Measurements from ENCODE around the gene LPP.

The LPP gene

GRCh38 chr3:188524052-188524451, 370.1 kb downstream of the LPP start:
- no peak for DNase-seq (ENCODE audit: low read depth)

DNA sequence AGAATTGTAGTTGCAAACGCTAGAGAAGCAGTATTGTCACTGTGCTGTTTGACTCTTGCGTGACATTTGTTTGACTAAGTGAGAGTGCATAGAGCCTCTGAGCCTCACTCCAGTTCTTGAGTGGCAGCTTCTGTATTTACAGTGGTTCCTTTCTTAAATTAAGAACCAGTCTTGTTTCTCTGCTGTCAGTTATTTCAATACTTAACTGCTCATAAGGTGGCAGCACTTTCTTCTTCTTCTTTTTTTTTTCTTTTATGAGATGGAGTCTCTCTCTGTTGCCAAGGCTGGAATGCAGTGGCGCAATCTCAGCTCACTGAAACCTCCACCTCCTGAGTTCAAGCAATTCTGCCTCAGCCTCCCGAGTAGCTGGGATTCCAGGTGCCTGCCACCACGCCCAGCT, 372.1 kb downstream of the LPP start:
- no peak for DNase-seq (ENCODE audit: low read depth)

- DNase-seq (ENCODE audit: low read depth), result no peak
Observed at GRCh38 chr3:188527389-188527788, 373.4 kb downstream of the LPP start.

- no peak for DNase-seq (ENCODE audit: low read depth)
Observed at GRCh38 chr3:188528396-188528795, 374.4 kb downstream of the LPP start.

DNA sequence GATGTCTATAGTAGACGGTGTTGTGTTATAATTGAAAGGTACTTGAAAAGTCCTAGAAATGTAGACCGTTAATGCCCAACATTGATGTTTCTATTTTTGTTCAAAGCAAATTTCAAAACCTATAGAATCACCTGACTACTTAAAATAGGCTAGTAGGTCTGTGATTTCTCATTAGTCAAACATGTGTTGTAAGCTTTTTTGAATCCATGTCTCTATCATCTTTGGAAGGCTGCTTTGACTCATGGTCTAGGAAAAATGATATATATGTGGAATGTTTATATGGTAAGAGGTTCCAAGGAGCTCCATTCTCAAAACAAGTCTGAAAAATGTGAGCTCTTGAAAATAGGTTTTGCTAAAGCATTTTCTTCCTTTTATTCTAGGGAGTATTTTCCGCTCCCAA, 375.3 kb downstream of the LPP start:
- DNase-seq (ENCODE audit: low read depth), result no peak

DNA sequence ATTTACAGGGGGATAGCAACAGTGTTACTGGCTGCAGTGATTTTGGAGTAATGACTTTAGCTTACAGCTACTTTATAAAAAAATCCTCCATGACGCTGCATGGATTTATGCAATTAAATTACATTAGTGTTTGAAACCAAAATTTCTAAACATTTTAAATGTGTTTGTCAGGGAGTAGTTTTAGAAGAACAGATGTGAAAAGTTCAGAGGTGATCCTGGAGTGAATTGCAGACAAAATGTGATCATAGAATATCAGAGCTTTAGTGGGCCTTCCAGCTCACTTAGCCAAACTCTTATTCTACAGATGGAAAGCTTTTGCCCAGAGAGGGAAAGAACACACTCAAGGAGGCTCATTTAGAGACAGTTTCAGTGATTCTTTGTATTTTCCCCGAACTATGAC, 376.3 kb downstream of the LPP start:
- DNase-seq (ENCODE audit: low read depth), result no peak

DNA sequence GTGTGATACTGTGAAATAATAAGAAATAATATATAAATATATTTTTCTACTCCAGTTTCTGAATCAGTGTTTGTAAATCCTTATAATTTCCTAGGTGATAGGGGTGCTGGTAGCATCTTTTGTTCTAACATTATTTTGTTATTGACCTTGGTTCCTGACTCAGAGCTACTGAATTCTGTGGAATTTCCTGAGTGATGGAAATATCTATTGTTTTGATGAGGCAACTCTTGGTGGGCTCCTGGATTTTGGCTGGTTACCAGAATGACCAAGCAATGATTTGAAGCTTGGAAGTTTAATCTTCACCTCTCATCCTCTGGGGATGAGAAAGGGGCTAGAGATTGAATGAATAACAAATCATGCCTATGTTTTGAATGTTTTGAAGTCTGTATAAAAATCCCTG, 377.3 kb downstream of the LPP start:
- no peak for DNase-seq (ENCODE audit: low read depth)

DNA sequence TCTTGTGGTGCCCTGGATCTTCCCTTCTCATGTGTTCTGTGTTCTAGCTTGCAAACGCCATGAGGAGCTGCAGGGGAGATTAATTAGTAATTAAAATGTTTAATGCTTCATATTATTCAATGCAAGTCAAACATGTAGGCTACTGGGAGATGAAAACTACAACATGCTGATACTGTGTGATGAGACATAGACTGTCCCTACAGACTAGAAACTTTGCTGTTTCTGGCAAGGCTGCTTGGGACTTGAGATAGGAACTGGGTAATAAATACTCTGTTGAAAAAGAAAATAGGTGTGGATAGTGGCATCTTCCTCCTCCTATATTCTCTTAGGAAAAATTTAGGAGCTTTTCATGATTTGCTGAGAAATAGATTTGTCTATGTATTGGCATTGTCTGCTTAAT, 379.2 kb downstream of the LPP start:
- no peak for DNase-seq (ENCODE audit: low read depth)

GRCh38 chr3:188533612-188534357, 379.8 kb downstream of the LPP start:
- no peak for DNase-seq (ENCODE audit: low read depth)

DNA sequence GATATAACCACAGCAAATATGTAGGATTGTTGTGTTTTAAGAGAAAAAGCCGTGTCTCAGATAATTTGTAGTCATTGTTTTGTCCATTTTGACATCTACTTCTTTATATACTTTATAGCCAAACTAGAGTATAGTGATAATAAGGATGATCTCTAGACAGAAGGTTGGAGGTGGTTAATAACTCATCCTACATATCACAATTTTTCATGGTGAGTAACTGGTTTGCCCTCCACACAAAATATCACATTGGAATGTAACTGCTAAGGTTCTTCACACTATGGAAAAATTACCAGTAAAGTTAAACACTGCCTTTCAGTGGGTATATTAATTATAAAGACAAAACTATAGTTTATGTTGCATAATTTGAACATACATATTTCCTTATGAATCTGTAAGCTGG, 380.7 kb downstream of the LPP start:
- no peak for DNase-seq (ENCODE audit: low read depth)

- no peak for DNase-seq (ENCODE audit: low read depth)
Observed at GRCh38 chr3:188537606-188538005, 383.6 kb downstream of the LPP start.

DNA sequence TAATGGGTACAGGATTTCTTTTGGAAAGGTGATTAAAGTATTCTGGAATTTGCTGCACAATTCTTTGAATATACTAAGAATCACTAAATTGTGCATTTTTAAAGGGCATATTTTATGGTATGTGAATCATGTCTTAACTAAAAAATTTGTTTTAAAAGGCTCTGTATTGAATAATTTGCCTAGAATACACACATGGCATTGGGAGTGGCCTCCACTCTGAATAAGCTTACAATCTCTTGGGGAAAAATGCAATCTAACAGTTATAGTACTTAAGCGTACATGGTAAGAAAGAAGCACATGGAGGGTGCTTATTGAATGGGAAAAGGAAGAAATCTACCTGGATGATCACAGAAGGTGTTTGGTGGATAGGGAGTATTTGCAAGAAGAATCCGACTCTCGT, 385.1 kb downstream of the LPP start:
- no peak for DNase-seq (ENCODE audit: low read depth)

GRCh38 chr3:188539631-188540194, 385.8 kb downstream of the LPP start:
- DNase-seq (ENCODE audit: low read depth), result no peak

DNA sequence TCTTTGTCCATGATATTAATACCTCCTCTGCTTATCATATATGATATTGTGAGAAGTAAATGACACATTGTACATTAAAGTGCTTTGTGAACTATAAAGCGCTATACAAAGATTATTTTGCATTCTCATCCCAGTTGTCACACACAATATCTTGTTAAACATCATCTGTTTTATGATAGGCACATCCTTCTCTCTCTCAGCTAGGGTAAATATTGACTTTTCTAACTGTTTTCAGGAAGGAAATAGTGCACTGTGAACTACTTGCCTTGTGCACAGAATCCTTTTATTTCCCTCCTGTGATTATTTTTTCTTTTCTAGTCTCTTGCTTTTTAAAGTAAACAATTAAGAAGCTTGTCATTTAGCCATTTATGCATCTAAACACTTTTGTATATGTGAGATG, 388.2 kb downstream of the LPP start:
- no peak for DNase-seq (ENCODE audit: low read depth)

DNA sequence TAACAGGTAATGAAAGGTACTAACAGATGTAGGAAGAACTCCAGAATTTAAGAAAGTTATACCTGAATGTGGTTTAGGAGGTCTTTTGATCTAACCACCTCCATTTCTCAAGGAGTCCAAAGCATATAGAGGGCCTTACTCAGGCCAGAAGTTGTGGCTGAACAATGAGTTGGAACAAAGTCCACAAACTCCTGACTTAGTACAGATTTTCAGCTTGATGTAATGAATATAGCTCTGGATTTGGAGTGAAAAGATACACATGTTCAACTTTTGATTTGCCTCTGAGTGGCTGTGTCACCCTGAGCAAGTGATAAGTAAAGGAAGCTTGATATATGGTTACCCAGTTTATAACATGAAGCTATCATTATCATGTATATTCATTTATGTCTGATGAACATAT, 390.1 kb downstream of the LPP start:
- no peak for DNase-seq (ENCODE audit: low read depth)

DNA sequence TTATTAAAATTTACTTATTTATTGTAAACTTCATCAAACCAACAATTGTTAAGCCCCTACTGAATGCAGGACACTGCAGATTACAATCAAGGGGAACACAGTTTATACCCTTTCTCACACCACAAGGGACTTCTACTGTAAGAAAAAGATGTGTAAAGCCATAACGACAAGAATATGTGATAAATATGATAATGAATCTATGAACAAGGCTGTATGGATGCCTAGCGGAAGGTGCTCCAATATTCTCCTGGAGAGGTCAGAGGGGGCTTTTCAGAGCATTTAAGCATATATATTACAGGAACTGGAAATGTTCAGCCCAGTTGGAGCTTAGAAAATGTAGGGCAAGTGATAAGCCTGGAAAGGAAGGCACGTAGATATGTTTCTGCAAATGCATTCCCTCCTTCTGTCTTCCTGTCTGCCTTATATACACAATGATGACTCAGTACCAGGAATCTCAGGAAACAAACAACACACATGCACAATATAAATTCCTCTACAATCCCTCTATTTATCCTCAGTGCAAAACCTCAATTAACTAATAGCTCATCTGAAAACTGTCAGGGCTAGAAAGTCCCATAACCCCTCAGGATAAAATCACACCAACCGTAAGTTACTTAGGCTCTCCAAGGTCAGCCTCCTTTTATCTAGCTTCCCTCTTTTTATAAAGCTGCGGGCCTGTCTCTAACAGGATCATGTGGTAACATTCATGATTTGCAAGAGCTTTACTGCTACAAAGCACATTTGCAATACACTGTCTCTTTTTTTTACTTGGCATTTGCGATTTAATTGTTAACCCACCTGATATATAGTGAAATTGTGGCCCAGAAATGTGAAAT, 393.1 kb downstream of the LPP start:
- DNase-seq (ENCODE audit: low read depth), result no peak

- DNase-seq (ENCODE audit: low read depth), result peak; percentile 37
Observed at GRCh38 chr3:188553569-188553968, 399.6 kb downstream of the LPP start.

DNA sequence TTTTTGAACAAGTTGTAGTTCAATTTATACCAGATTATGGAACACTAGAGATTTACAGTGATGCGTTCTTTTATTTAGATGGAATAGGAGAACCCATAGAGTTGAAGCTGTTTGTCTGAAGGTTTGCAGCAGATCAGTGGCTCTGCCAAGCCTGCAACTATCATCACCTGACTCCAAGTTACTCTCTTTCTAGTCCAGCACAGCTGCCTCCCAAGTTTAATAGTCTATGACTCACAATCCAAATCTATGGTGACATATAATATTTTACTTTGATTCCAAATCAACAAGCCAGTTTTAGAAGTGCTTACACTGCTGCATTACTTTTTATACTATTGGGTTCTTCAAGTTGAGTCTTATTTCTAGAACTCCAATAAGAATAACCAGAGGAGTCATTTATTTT, 400.4 kb downstream of the LPP start:
- no peak for DNase-seq (ENCODE audit: low read depth)

DNA sequence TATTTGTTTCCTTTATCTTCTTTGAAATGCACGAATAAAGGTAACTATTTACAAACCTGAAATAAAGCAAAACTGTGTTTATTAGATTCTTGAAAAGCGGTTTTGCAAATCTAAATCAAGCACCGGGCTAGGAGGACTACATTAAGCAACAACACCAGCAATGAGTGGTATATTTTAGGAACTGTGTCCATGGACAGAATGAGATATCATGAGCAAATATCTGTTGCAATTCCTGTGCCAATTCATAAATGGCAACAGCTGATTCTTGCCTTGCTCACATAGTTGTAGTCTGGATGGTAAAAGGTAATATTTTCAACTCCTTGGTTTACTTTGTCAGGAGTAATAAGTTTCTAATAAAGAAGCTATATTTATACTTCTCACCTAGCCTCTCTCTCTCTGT, 403.3 kb downstream of the LPP start:
- DNase-seq (ENCODE audit: low read depth), result no peak

GRCh38 chr3:188558343-188559071, 404.6 kb downstream of the LPP start:
- no peak for DNase-seq (ENCODE audit: low read depth)

DNA sequence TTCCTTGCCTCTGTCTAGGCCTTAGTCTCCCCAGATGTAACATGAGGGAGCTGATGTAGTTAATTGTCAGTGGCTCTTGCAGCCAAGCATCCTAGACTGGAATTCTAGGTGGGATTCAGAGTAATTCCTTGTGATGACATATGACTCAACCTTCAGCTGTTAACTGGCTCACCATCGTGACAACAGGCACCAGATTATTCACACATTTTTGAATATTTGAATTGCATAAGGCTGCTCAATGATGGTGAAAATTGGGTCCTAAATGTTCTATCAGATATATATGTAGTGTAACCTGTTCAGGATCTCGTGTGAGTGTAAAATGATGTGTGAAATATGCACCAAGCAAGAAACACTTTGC, 405.1 kb downstream of the LPP start:
- DNase-seq (ENCODE audit: low read depth), result no peak

GRCh38 chr3:188559856-188560255, 405.9 kb downstream of the LPP start:
- DNase-seq (ENCODE audit: low read depth), result no peak

DNA sequence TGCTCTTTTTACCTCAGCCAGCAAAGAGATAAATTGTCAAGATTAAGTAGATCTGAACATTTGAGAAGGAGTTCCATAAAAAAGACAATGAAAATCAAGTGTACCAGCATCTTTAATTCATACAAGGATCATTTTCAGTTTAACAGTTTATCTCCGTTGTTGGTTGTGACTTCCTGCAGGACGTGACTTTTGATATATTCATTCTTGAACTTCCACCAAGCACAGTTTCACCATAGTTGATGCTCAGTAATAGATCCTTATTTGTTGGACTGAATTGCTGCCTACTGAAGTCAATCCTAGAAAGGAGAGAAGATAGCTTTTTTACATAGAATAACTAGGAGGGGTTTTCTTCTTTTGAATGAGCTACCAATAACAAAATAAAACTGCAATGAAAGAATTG, 408.2 kb downstream of the LPP start:
- DNase-seq (ENCODE audit: low read depth), result no peak

Measured in activated gamma-delta T cell treated with anti-CD3 and anti-CD28 coated beads, Interleukin-2, amount 50 U/mL, for 16 hours (primary cell).